Gastroesophageal sphincter (tissue), 3 donors: Measurements from ENCODE around the gene MRPL48.

Source experiments
- CTCF ChIP-seq, 4 experiments: fragments of 200-600 bp in 2 of 4; fragments of 450-650 bp in 2 of 4; sonication (generic) in 1 of 4; IDR thresholded peaks; one replicate each; pipeline ENCODE4 v1.5.1; 2017 to 2019; ENCODE audit warnings: antibody characterized with exemption in 4 of 4, mild to moderate bottlenecking in 2 of 4, moderate library complexity in 2 of 4
- EP300 ChIP-seq: sonication (generic); formaldehyde crosslinking; IDR thresholded peaks from one replicate; pipeline ENCODE4 v1.6.1; 2017; ENCODE audit warnings: antibody characterized with exemption, mild to moderate bottlenecking

- TF ChIP-seq CTCF (IDR thresholded peaks at IDR 0.05) (no peak), EP300 (no peak)
Observed at GRCh38 chr11:73862986-73863385, 75.3 kb downstream of the MRPL48 start.
